HepG2 (cell line): ENCODE results near the gene PLXNA1.

Source experiments
- EP300 ChIP-seq, 3 experiments: sonication (generic) in 1 of 3; formaldehyde crosslinking in 1 of 3; IDR thresholded peaks; 2 replicates each; pipeline versions ENCODE4 v1.5.1 to v1.6.1; 2011 to 2020; ENCODE audit warnings: low read depth in 2 of 3, low read length in 2 of 3, borderline replicate concordance in 1 of 3, improper control_type of control experiment in 1 of 3, mild to moderate bottlenecking in 1 of 3, missing genetic modification reagents in 1 of 3, moderate library complexity in 1 of 3
- EZH2 ChIP-seq: conservative IDR thresholded peaks from 2 replicates; pipeline ENCODE4 v1.6.1; 2012; ENCODE audit warnings: mild to moderate bottlenecking, low read depth, low read length, moderate library complexity
- NCOA1 ChIP-seq: sonication (generic); formaldehyde crosslinking; IDR thresholded peaks from 2 replicates; pipeline ENCODE4 v1.9.0; 2021; ENCODE audit warnings: missing genetic modification reagents
- POLR2A ChIP-seq, 2 experiments: IDR thresholded peaks; 2 replicates each; pipeline ENCODE4 v1.6.1; 2011; ENCODE audit warnings: low read depth in 2 of 2, low read length in 2 of 2, mild to moderate bottlenecking in 1 of 2, moderate library complexity in 1 of 2; ENCODE audit not compliant: insufficient read depth in 1 of 2
- SMC3 ChIP-seq: IDR thresholded peaks from 2 replicates; pipeline ENCODE4 v1.6.1; 2011; ENCODE audit warnings: low read length, improper control_type of control experiment
- ZNF17 ChIP-seq: sonication (generic); formaldehyde crosslinking; IDR thresholded peaks from 2 replicates; pipeline ENCODE4 v1.5.0; 2020; ENCODE audit warnings: mild to moderate bottlenecking, missing genetic modification reagents
- ZNF501 ChIP-seq: sonication (generic); formaldehyde crosslinking; IDR thresholded peaks from 2 replicates; pipeline ENCODE4 v1.5.1; 2020; ENCODE audit warnings: mild to moderate bottlenecking, moderate library complexity, missing genetic modification reagents
- ZNF747 ChIP-seq: sonication (generic); formaldehyde crosslinking; IDR thresholded peaks from 2 replicates; pipeline ENCODE4 v1.8.1; 2023; ENCODE audit warnings: missing genetic modification reagents, mild to moderate bottlenecking, borderline replicate concordance

DNA sequence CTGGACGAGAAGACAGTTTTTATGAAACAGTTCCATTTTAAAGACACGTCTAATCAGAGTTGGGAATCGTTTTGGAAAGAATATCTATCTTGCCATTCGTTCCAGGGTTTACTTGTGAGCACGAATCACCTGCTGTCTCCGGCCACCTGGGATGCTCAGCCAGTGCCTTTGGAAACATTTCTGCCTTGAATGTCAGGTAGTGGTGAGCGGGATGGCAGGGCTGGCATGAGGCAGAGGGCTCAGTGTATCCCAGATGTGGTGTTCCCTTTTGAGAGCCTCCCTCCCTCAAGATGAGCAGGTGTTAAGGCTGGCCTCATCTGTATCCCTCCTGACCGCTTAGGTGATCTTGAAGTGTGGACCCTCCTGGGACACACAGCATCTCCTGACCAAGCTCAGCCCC, 47.9 kb upstream of the PLXNA1 start:
- no peak for TF ChIP-seq ZNF747
- TF ChIP-seq SMC3, result no peak
- no peak for TF ChIP-seq POLR2A (IDR thresholded peaks at IDR 0.05; ENCODE audit: insufficient read depth in 1 of 2, low read depth in 2 of 2, low read length in 2 of 2)
- TF ChIP-seq EZH2, result no peak
- no peak for TF ChIP-seq EP300 (IDR thresholded peaks at IDR 0.05; ENCODE audit: low read depth in 2 of 2, low read length in 2 of 2)
- no peak for TF ChIP-seq EP300 (CRISPR knock-in tag; IDR thresholded peaks at IDR 0.05; ENCODE audit: borderline replicate concordance)
- TF ChIP-seq ZNF501 (CRISPR knock-in tag), result no peak
- no peak for TF ChIP-seq NCOA1 (CRISPR knock-in tag)
- TF ChIP-seq ZNF17, result no peak
